HUES6 (cell line): Measurements from ENCODE around the gene UNC13A.
A peak's percentile ranks its signal among the peaks of the same experiment; 100 is the strongest.

Experiments used
- H3K27ac ChIP-seq: 2 replicates; pipeline ENCODE4 v1.7.0; 2013; ENCODE audit warnings: low read depth, mild to moderate bottlenecking, low read length, inconsistent platforms
- H3K27me3 ChIP-seq: 2 replicates; pipeline ENCODE4 v1.6.1; 2013; ENCODE audit warnings: low read length; ENCODE audit not compliant: control insufficient read depth, insufficient read depth
- H3K36me3 ChIP-seq: 2 replicates; pipeline ENCODE4 v1.6.1; 2013; ENCODE audit warnings: low read length; ENCODE audit not compliant: control insufficient read depth, insufficient read depth
- H3K4me1 ChIP-seq: 2 replicates; pipeline ENCODE4 v1.6.1; 2013; ENCODE audit warnings: low read length; ENCODE audit not compliant: control insufficient read depth, insufficient read depth
- H3K4me3 ChIP-seq: 2 replicates; pipeline ENCODE4 v1.5.1; 2013; ENCODE audit warnings: low read depth, low read length
- H3K9ac ChIP-seq: one replicate; pipeline ENCODE4 v1.6.1; 2013; ENCODE audit warnings: mild to moderate bottlenecking, low read length
- H3K9me3 ChIP-seq: 2 replicates; pipeline ENCODE4 v1.6.1; 2013; ENCODE audit warnings: low read depth, low read length; ENCODE audit not compliant: control insufficient read depth, insufficient read depth

UNC13A gene

DNA sequence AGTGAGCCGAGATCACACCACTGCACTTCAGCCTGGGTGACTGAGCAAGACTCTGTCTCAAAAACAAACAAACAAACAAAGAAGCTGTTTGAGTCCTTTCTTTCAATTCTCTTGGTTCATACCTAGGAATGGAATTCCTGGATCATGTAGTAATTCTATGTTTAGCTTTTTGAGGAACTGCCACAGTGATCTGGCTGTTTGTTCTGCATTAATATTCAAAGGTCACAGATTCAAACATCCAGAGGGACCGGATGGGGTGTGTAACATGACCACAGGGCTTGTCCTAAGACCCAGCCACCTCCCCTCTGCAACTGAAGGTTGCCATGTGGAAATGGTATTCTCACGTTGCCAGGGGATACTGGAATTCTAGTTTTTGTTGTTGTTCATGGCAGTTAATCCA lies 122.5 kb downstream of the UNC13A start:
- no peaks in the 10 kb centered on the region for H3K27me3 ChIP-seq
- H3K4me1 ChIP-seq, result no peaks in the 10 kb centered on the region
- H3K4me3 ChIP-seq, result no peak overlapping the region
- peaks cover 19% of the 10 kb centered on the region for H3K36me3 ChIP-seq
- no peaks in the 10 kb centered on the region for H3K9me3 ChIP-seq
- no peak overlapping the region for H3K27ac ChIP-seq
- H3K9ac ChIP-seq, result no peak overlapping the region

DNA sequence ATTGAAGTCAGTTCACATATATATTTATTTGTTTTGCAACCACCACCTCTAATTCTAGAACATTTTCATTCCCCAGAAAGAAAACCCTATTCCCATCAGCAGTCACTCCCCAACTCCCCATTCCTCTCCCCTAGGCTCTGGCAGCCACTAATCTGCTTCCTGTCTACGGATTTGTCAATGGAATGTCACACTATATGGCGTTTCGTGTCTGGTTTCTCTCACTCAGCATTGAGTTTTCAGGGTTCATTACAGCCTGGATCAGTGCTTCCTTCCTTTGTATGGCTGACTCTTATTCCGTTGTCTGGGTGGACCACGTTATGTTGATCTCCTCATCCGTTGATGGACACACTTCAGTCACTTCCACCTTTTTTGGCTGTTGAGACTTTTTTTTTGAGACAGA lies 123.4 kb downstream of the UNC13A start:
- Histone ChIP-seq H3K4me3 (no peak overlapping the region), H3K27ac (no peak overlapping the region), H3K9ac (no peak overlapping the region), H3K27me3 (no peaks in the 10 kb centered on the region), H3K9me3 (no peaks in the 10 kb centered on the region), H3K4me1 (no peaks in the 10 kb centered on the region), H3K36me3 (peaks cover 24% of the 10 kb centered on the region)

DNA sequence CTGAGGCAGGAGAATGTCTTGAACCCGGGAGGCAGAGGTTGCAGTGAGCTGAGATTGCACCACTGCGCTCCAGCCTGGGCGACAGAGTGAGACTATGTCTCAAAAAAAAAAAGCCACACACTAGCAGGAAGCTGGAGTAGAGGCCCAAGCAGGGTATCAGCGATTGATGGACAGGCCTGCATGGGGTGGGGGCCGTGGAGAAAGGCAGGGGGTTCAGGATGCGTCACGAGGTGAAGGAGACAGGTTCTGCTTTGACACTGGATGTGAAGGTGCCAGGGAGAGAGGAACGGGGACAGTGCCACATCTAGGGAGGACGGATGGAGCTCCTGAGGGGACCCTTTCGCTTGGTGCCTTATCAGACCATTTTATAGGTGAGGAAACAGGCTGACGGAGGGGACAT lies 125.6 kb downstream of the UNC13A start:
- H3K4me1 ChIP-seq, result no peaks in the 10 kb centered on the region
- H3K4me3 ChIP-seq, result no peak overlapping the region
- no peak overlapping the region for H3K27ac ChIP-seq
- no peak overlapping the region for H3K9ac ChIP-seq
- H3K27me3 ChIP-seq, result no peaks in the 10 kb centered on the region
- peaks cover 18% of the 10 kb centered on the region for H3K36me3 ChIP-seq
- H3K9me3 ChIP-seq, result no peaks in the 10 kb centered on the region

DNA sequence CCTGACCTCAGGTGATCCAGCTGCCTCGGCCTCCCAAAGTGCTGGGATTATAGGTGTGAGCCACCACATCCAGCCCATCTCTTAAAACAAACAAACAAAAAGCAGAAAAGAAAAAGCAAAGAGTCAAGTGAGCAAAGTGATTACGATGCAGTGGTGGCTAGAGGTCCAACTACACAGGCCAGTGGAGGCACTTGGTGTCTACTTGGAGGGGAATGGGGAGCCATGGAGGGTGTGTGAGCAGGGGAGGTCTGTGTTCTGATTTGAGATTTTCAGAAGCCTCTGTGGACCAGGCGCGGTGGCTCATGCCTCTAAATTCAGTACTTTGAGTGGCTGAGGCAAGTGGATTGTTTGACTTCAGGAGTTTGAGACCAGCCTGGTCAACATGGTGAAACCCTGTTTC lies 126.1 kb downstream of the UNC13A start:
- peaks cover 18% of the 10 kb centered on the region for H3K36me3 ChIP-seq
- H3K27ac ChIP-seq, result no peak overlapping the region
- no peak overlapping the region for H3K9ac ChIP-seq

GRCh38 chr19:17560205-17560595 lies 128.0 kb downstream of the UNC13A start:
- peaks cover 18% of the 10 kb centered on the region for H3K36me3 ChIP-seq
- no peaks in the 10 kb centered on the region for H3K4me1 ChIP-seq

More for the DNA sequence above, 126.1 kb downstream of the UNC13A start:
- Histone ChIP-seq H3K4me3 (no peak overlapping the region), H3K9me3 (no peaks in the 10 kb centered on the region), H3K27me3 (no peaks in the 10 kb centered on the region), H3K4me1 (no peaks in the 10 kb centered on the region)

GRCh38 chr19:17557466-17557865 lies 130.7 kb downstream of the UNC13A start:
- no peak overlapping the region for H3K27ac ChIP-seq
- peaks cover 11% of the 10 kb centered on the region; the same call in 1 of the 2 replicates for H3K4me1 ChIP-seq
- H3K9me3 ChIP-seq, result no peaks in the 10 kb centered on the region
- peaks cover 15% of the 10 kb centered on the region for H3K36me3 ChIP-seq
- H3K4me3 ChIP-seq, result no peak overlapping the region
- no peak overlapping the region for H3K9ac ChIP-seq
- no peaks in the 10 kb centered on the region for H3K27me3 ChIP-seq

More at GRCh38 chr19:17560205-17560595, 128.0 kb downstream of the UNC13A start:
- no peaks in the 10 kb centered on the region for H3K9me3 ChIP-seq
- H3K4me3 ChIP-seq, result no peak overlapping the region
- no peak overlapping the region for H3K9ac ChIP-seq
- H3K27ac ChIP-seq, result no peak overlapping the region
- no peaks in the 10 kb centered on the region for H3K27me3 ChIP-seq

- no peaks in the 10 kb centered on the region for H3K27me3 ChIP-seq
- no peaks in the 10 kb centered on the region for H3K9me3 ChIP-seq
- H3K36me3 ChIP-seq, result peaks cover 15% of the 10 kb centered on the region
- H3K9ac ChIP-seq, result no peak overlapping the region
- H3K27ac ChIP-seq, result no peak overlapping the region
- peaks cover 11% of the 10 kb centered on the region; the same call in 1 of the 2 replicates for H3K4me1 ChIP-seq
- no peak overlapping the region for H3K4me3 ChIP-seq
Measured at GRCh38 chr19:17556995-17557394, 131.2 kb downstream of the UNC13A start.

GRCh38 chr19:17555929-17556813 lies 132.0 kb downstream of the UNC13A start:
- Histone ChIP-seq H3K4me3 (peak overlapping the region; percentile 78), H3K9ac (peak overlapping the region; percentile 60), H3K27me3 (no peaks in the 10 kb centered on the region), H3K4me1 (peaks cover 11% of the 10 kb centered on the region; the same call in 1 of the 2 replicates), H3K27ac (no peak overlapping the region), H3K9me3 (no peaks in the 10 kb centered on the region), H3K36me3 (peaks cover 15% of the 10 kb centered on the region)

DNA sequence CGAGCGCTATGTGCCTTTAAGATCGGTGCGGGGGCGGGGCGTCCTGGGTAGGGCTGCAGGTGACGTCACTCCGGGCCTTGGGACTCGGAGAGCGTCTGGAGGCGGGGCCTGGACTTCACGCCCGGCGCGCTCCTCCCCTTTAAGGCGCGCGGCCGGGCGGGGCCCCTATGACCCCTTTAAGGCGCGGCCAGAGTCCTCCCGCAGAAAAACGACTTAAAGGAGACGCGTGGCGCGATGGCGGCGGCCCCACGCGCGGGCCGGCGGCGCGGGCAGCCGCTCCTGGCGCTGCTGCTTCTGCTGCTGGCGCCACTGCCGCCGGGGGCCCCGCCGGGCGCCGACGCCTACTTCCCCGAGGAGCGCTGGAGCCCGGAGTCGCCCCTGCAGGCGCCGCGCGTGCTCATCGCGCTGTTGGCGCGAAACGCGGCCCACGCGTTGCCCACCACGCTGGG lies 132.7 kb downstream of the UNC13A start, which contains the start of gene COLGALT1:
TSS of gene COLGALT1 (plus strand) at position 170 of the 449 bp plus-strand sequence. CDS start at position 235, 65 bp downstream.
- Histone ChIP-seq H3K27ac (no peak within 1 kb of the TSS), H3K4me3 (peak within 1 kb of the TSS; percentile 78), H3K27me3 (no peaks in the 10 kb centered on the region), H3K36me3 (peaks cover 15% of the 10 kb centered on the region), H3K9me3 (no peaks in the 10 kb centered on the region), H3K4me1 (peaks cover 11% of the 10 kb centered on the region; the same call in 1 of the 2 replicates), H3K9ac (peak within 1 kb of the TSS; percentile 60)

- Histone ChIP-seq H3K4me3 (peak overlapping the region; percentile 78), H3K4me1 (peaks cover 11% of the 10 kb centered on the region; the same call in 1 of the 2 replicates), H3K27me3 (no peaks in the 10 kb centered on the region), H3K27ac (no peak overlapping the region), H3K9ac (no peak overlapping the region), H3K9me3 (no peaks in the 10 kb centered on the region), H3K36me3 (peaks cover 10% of the 10 kb centered on the region)
Measured at GRCh38 chr19:17554968-17555479, 133.1 kb downstream of the UNC13A start.

DNA sequence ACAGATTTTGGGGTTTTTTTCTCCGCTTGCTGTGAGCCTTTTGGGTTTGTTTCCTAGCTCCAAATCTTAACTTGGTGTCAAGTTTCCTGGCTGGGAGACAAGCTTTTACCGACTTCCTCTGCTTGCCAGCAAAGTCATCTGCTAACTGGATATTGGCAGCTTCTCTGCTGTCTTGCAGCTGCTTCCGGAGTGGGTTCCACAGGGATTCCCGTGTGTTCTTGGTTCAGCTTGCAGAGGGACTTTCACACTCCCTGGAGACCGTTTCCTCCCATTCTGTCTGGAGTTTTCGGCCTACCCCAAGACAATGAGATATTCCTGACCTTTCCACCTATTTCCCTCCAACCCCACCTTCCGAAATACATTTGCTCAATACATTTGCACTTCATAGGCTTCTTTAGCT lies 134.9 kb downstream of the UNC13A start:
- H3K4me1 ChIP-seq, result peaks cover 11% of the 10 kb centered on the region; the same call in 1 of the 2 replicates
- H3K4me3 ChIP-seq, result peak overlapping the region; percentile 13; the same call in 1 of the 2 replicates
- H3K27me3 ChIP-seq, result no peaks in the 10 kb centered on the region
- H3K36me3 ChIP-seq, result no peaks in the 10 kb centered on the region
- no peak overlapping the region for H3K9ac ChIP-seq
- peaks cover 2% of the 10 kb centered on the region for H3K9me3 ChIP-seq
- H3K27ac ChIP-seq, result no peak overlapping the region
